ENCODE data around the gene DIRAS2. TPM values are rescaled to one million over a fixed set of nuclear protein-coding genes. Genes with fewer than 3 reads are reported as not detected.
"Not testable (repeated sequence)": the region's sequence is repeated elsewhere in the genome, so short reads cannot be mapped to it uniquely, and the experiment has no call there.

The DIRAS2 gene
- 10 to 100 TPM; 18.5 to 50.8 TPM for total RNA-seq
- polyA plus RNA-seq (ENCODE audit: insufficient read length in 2 of 2): 10 to 100 TPM; 43.5 to 48.5 TPM
- long read RNA-seq, donor 1, full-length matches to known transcripts: 19 of 19 reads
- long read RNA-seq, donor 1, partial matches to known transcripts: 0 of 19 reads
- long read RNA-seq, donor 1, other reads (novel, unspliced or antisense): 0 of 19 reads
- long read RNA-seq, donor 2, full-length matches to known transcripts: 8 of 8 reads
- long read RNA-seq, donor 2, partial matches to known transcripts: 0 of 8 reads
- long read RNA-seq, donor 2, other reads (novel, unspliced or antisense): 0 of 8 reads
- long read RNA-seq, donor 3, full-length matches to known transcripts: 8 of 8 reads
- long read RNA-seq, donor 3, partial matches to known transcripts: 0 of 8 reads
- long read RNA-seq, donor 3, other reads (novel, unspliced or antisense): 0 of 8 reads
- long read RNA-seq, donor 4: 0 reads

GRCh38 chr9:90642570-90643539 lies at the start of gene DIRAS2:
DIRAS2 (minus strand) TSS chr9:90642824; CDS start chr9:90613827, 28,997 bp downstream.
- H3K9me3 ChIP-seq (ENCODE audit: control insufficient read depth, insufficient read depth, low read length): no peaks in the 10 kb centered on the region
- 0% methylated on average over 40 of the region's 53 CpGs for WGBS (ENCODE audit: insufficient coverage)
- peak in 5 of 6 donors; percentile 65 to 97 (median 77) for DNase-seq (ENCODE audit: low read depth in 4 of 6, low spot score in 6 of 6)

GRCh38 chr9:90684736-90685135 lies 42.1 kb upstream of the DIRAS2 start:
- H3K9me3 ChIP-seq (ENCODE audit: control insufficient read depth, insufficient read depth, low read length): no peaks in the 10 kb centered on the region
- no peak overlapping the region for H3K4me3 ChIP-seq (ENCODE audit: low read depth, low read length)
- WGBS (ENCODE audit: insufficient coverage): 83% methylated on average over 3 of the region's 5 CpGs
- H3K27me3 ChIP-seq (ENCODE audit: control insufficient read depth, insufficient read depth, low read length): no peaks in the 10 kb centered on the region
- H3K4me1 ChIP-seq (ENCODE audit: control insufficient read depth, insufficient read depth, low read length): peaks cover 3% of the 10 kb centered on the region
- DNase-seq (ENCODE audit: low read depth in 4 of 6, low spot score in 6 of 6): peak in 2 of 6 donors; percentile 56 to 81
- H3K36me3 ChIP-seq (ENCODE audit: control insufficient read depth, insufficient read depth, low read length): no peaks in the 10 kb centered on the region
- no peak overlapping the region for H3K27ac ChIP-seq (ENCODE audit: low read depth, low read length)

More at GRCh38 chr9:90642570-90643539, at the start of gene DIRAS2:
- Histone ChIP-seq H3K4me3 (ENCODE audit: low read depth, low read length) (peak within 1 kb of the TSS; percentile 45), H3K27ac (ENCODE audit: low read depth, low read length) (peak within 1 kb of the TSS; percentile 58), H3K4me1 (ENCODE audit: control insufficient read depth, insufficient read depth, low read length) (no peaks in the 10 kb centered on the region), H3K36me3 (ENCODE audit: control insufficient read depth, insufficient read depth, low read length) (no peaks in the 10 kb centered on the region), H3K27me3 (ENCODE audit: control insufficient read depth, insufficient read depth, low read length) (peaks cover 2% of the 10 kb centered on the region)

- Histone ChIP-seq H3K27me3 (ENCODE audit: control insufficient read depth, insufficient read depth, low read length) (no peaks in the 10 kb centered on the region), H3K4me3 (ENCODE audit: low read depth, low read length) (no peak overlapping the region), H3K4me1 (ENCODE audit: control insufficient read depth, insufficient read depth, low read length) (peaks cover 3% of the 10 kb centered on the region), H3K36me3 (ENCODE audit: control insufficient read depth, insufficient read depth, low read length) (no peaks in the 10 kb centered on the region), H3K9me3 (ENCODE audit: control insufficient read depth, insufficient read depth, low read length) (no peaks in the 10 kb centered on the region), H3K27ac (ENCODE audit: low read depth, low read length) (no peak overlapping the region)
- WGBS (ENCODE audit: insufficient coverage): no CpG with 5 or more reads among the region's 1 CpG
- peak in 1 of 6 donors; percentile 57 for DNase-seq (ENCODE audit: low read depth in 4 of 6, low spot score in 6 of 6)
Measured at GRCh38 chr9:90684106-90684505, 41.5 kb upstream of the DIRAS2 start.

- H3K9me3 ChIP-seq (ENCODE audit: control insufficient read depth, insufficient read depth, low read length): no peaks in the 10 kb centered on the region
- no peak overlapping the region for H3K27ac ChIP-seq (ENCODE audit: low read depth, low read length)
- no peaks in the 10 kb centered on the region for H3K36me3 ChIP-seq (ENCODE audit: control insufficient read depth, insufficient read depth, low read length)
- DNase-seq (ENCODE audit: low read depth in 4 of 6, low spot score in 6 of 6): no peak
- H3K4me3 ChIP-seq (ENCODE audit: low read depth, low read length): no peak overlapping the region
- WGBS (ENCODE audit: insufficient coverage): 91% methylated on average over 4 of the region's 6 CpGs
- no peaks in the 10 kb centered on the region for H3K27me3 ChIP-seq (ENCODE audit: control insufficient read depth, insufficient read depth, low read length)
- H3K4me1 ChIP-seq (ENCODE audit: control insufficient read depth, insufficient read depth, low read length): peaks cover 3% of the 10 kb centered on the region
Measured at GRCh38 chr9:90680534-90680933, 37.9 kb upstream of the DIRAS2 start.

- Histone ChIP-seq H3K36me3 (ENCODE audit: control insufficient read depth, insufficient read depth, low read length) (no peaks in the 10 kb centered on the region), H3K4me3 (ENCODE audit: low read depth, low read length) (no peak overlapping the region), H3K27ac (ENCODE audit: low read depth, low read length) (no peak overlapping the region), H3K9me3 (ENCODE audit: control insufficient read depth, insufficient read depth, low read length) (no peaks in the 10 kb centered on the region), H3K4me1 (ENCODE audit: control insufficient read depth, insufficient read depth, low read length) (no peaks in the 10 kb centered on the region), H3K27me3 (ENCODE audit: control insufficient read depth, insufficient read depth, low read length) (no peaks in the 10 kb centered on the region)
- WGBS (ENCODE audit: insufficient coverage): 73% methylated on average over 4 of the region's 4 CpGs
- DNase-seq (ENCODE audit: low read depth in 4 of 6, low spot score in 6 of 6): no peak
Measured at GRCh38 chr9:90665072-90665471, 22.4 kb upstream of the DIRAS2 start.

GRCh38 chr9:90659650-90660364 lies 17.2 kb upstream of the DIRAS2 start:
- WGBS (ENCODE audit: insufficient coverage): no CpG with 5 or more reads among the region's 3 CpGs
- Histone ChIP-seq H3K36me3 (ENCODE audit: control insufficient read depth, insufficient read depth, low read length) (no peaks in the 10 kb centered on the region), H3K9me3 (ENCODE audit: control insufficient read depth, insufficient read depth, low read length) (no peaks in the 10 kb centered on the region), H3K4me3 (ENCODE audit: low read depth, low read length) (no peak overlapping the region), H3K27ac (ENCODE audit: low read depth, low read length) (no peak overlapping the region), H3K4me1 (ENCODE audit: control insufficient read depth, insufficient read depth, low read length) (no peaks in the 10 kb centered on the region), H3K27me3 (ENCODE audit: control insufficient read depth, insufficient read depth, low read length) (no peaks in the 10 kb centered on the region)
- no peak for DNase-seq (ENCODE audit: low read depth in 4 of 6, low spot score in 6 of 6)

GRCh38 chr9:90658783-90659182 lies 16.2 kb upstream of the DIRAS2 start:
- Histone ChIP-seq H3K36me3 (ENCODE audit: control insufficient read depth, insufficient read depth, low read length) (no peaks in the 10 kb centered on the region), H3K9me3 (ENCODE audit: control insufficient read depth, insufficient read depth, low read length) (no peaks in the 10 kb centered on the region), H3K27ac (ENCODE audit: low read depth, low read length) (no peak overlapping the region), H3K4me3 (ENCODE audit: low read depth, low read length) (no peak overlapping the region), H3K27me3 (ENCODE audit: control insufficient read depth, insufficient read depth, low read length) (no peaks in the 10 kb centered on the region), H3K4me1 (ENCODE audit: control insufficient read depth, insufficient read depth, low read length) (no peaks in the 10 kb centered on the region)
- WGBS (ENCODE audit: insufficient coverage): 92% methylated on average over 2 of the region's 4 CpGs
- DNase-seq (ENCODE audit: low read depth in 4 of 6, low spot score in 6 of 6): no peak

GRCh38 chr9:90658181-90658580 lies 15.6 kb upstream of the DIRAS2 start:
- Histone ChIP-seq H3K27ac (ENCODE audit: low read depth, low read length) (no peak overlapping the region), H3K9me3 (ENCODE audit: control insufficient read depth, insufficient read depth, low read length) (no peaks in the 10 kb centered on the region), H3K4me1 (ENCODE audit: control insufficient read depth, insufficient read depth, low read length) (no peaks in the 10 kb centered on the region), H3K27me3 (ENCODE audit: control insufficient read depth, insufficient read depth, low read length) (no peaks in the 10 kb centered on the region), H3K36me3 (ENCODE audit: control insufficient read depth, insufficient read depth, low read length) (no peaks in the 10 kb centered on the region), H3K4me3 (ENCODE audit: low read depth, low read length) (no peak overlapping the region)
- no peak for DNase-seq (ENCODE audit: low read depth in 4 of 6, low spot score in 6 of 6)
- no CpG with 5 or more reads among the region's 3 CpGs for WGBS (ENCODE audit: insufficient coverage)

- not testable (repeated sequence) for H3K4me3 ChIP-seq (ENCODE audit: low read depth, low read length); H3K4me1 ChIP-seq (ENCODE audit: control insufficient read depth, insufficient read depth, low read length); H3K36me3 ChIP-seq (ENCODE audit: control insufficient read depth, insufficient read depth, low read length); DNase-seq (ENCODE audit: low read depth in 4 of 6, low spot score in 6 of 6); H3K27me3 ChIP-seq (ENCODE audit: control insufficient read depth, insufficient read depth, low read length); H3K9me3 ChIP-seq (ENCODE audit: control insufficient read depth, insufficient read depth, low read length); H3K27ac ChIP-seq (ENCODE audit: low read depth, low read length)
- 100% methylated on average over 3 of the region's 6 CpGs for WGBS (ENCODE audit: insufficient coverage)
Measured at GRCh38 chr9:90656876-90657275, 14.3 kb upstream of the DIRAS2 start.
